K562 (cell line): ENCODE measurements around the gene ARHGEF1. TPM values are rescaled to one million over a fixed set of nuclear protein-coding genes. Genes with fewer than 3 reads are reported as not detected.

ENCODE experiments used
- CCNT2 ChIP-seq: IDR thresholded peaks from 2 replicates; pipeline ENCODE4 v1.6.1; 2011; ENCODE audit warnings: borderline replicate concordance, low read depth, mild to moderate bottlenecking, moderate library complexity, mixed read lengths, low read length; ENCODE audit not compliant: insufficient read length; ENCODE audit errors: extremely low read depth
- CSDE1 ChIP-seq, 2 experiments: fragments of 450-650 bp; IDR thresholded peaks; 2 replicates each; pipeline ENCODE4 v1.6.1; 2016; ENCODE audit warnings: mild to moderate bottlenecking in 1 of 2
- FOSL1 ChIP-seq: fragments of 200-800 bp; sonication (Bioruptor generic); conservative IDR thresholded peaks from 2 replicates; pipeline ENCODE4 v1.6.1; 2016; ENCODE audit warnings: missing genetic modification characterization, missing compliant biosample characterization
- HNRNPH1 ChIP-seq: fragments of 200-400 bp; formaldehyde crosslinking; optimal IDR thresholded peaks from 2 replicates; pipeline ENCODE3; 2017; ENCODE audit warnings: low read depth, mild to moderate bottlenecking, low read length, moderate library complexity
- KHSRP ChIP-seq: fragments of 450-650 bp; IDR thresholded peaks from 2 replicates; pipeline ENCODE4 v1.6.1; 2017
- NBN ChIP-seq: fragments of 450-650 bp; IDR thresholded peaks from 2 replicates; pipeline ENCODE4 v1.6.1; 2016; ENCODE audit warnings: low read depth, mild to moderate bottlenecking
- NEUROD1 ChIP-seq: fragments of 150-350 bp; IDR thresholded peaks from 2 replicates; pipeline ENCODE4 v1.6.1; 2014; ENCODE audit warnings: borderline replicate concordance, low read length, low read depth; ENCODE audit not compliant: partially characterized antibody
- NR2C1 ChIP-seq, 2 experiments: fragments of 450-650 bp; IDR thresholded peaks; 2 replicates each; pipeline ENCODE4 v1.6.1; 2017; ENCODE audit warnings: mild to moderate bottlenecking in 2 of 2, antibody characterized with exemption in 1 of 2, inconsistent platforms in 1 of 2, missing compliant biosample characterization in 1 of 2, missing genetic modification characterization in 1 of 2
- NRF1 ChIP-seq, 2 experiments: fragments of 450-650 bp; IDR thresholded peaks in 1 of 2; conservative IDR thresholded peaks in 1 of 2; 2 replicates each; pipeline ENCODE4 v1.6.1; 2014; ENCODE audit warnings: mild to moderate bottlenecking in 2 of 2
- SMAD3 ChIP-seq: fragments of 450-650 bp; formaldehyde crosslinking; conservative IDR thresholded peaks from 2 replicates; pipeline ENCODE4 v1.4.0; 2020; ENCODE audit warnings: mild to moderate bottlenecking
- SMARCC2 ChIP-seq: fragments of 450-650 bp; IDR thresholded peaks from 2 replicates; pipeline ENCODE4 v1.6.1; 2017; ENCODE audit warnings: antibody characterized with exemption, moderate library complexity, mild to moderate bottlenecking, low read depth
- SNIP1 ChIP-seq: fragments of 450-650 bp; IDR thresholded peaks from 2 replicates; pipeline ENCODE4 v1.7.1; 2017; ENCODE audit warnings: low read depth, mild to moderate bottlenecking
- SPI1 ChIP-seq: IDR thresholded peaks from 2 replicates; pipeline ENCODE4 v1.6.1; 2011; ENCODE audit warnings: low read depth, low read length, control low read depth, borderline replicate concordance
- SREBF2 ChIP-seq: sonication (generic); formaldehyde crosslinking; IDR thresholded peaks from 2 replicates; pipeline ENCODE4 v1.4.0; 2020; ENCODE audit warnings: mild to moderate bottlenecking, missing genetic modification reagents
- TCF7L2 ChIP-seq: fragments of 150-350 bp; IDR thresholded peaks from 2 replicates; pipeline ENCODE4 v1.6.1; 2016; ENCODE audit warnings: low read depth, mild to moderate bottlenecking, low read length, moderate library complexity
- U2AF1 ChIP-seq: fragments of 200-400 bp; formaldehyde crosslinking; optimal IDR thresholded peaks from 2 replicates; pipeline ENCODE3; 2017; ENCODE audit warnings: mild to moderate bottlenecking, low read depth, low read length, moderate library complexity
- ZBTB7A ChIP-seq: IDR thresholded peaks from 2 replicates; pipeline ENCODE4 v1.6.1; 2011; ENCODE audit warnings: low read depth, mild to moderate bottlenecking, low read length, moderate library complexity, borderline replicate concordance; ENCODE audit not compliant: control insufficient read depth
- ZEB2 ChIP-seq: fragments of 450-650 bp; IDR thresholded peaks from 2 replicates; pipeline ENCODE4 v1.6.1; 2016
- ZNF253 ChIP-seq: fragments of 250-450 bp; sonication (Bioruptor Pico); conservative IDR thresholded peaks from 2 replicates; pipeline ENCODE4 v1.6.1; 2021; ENCODE audit warnings: mild to moderate bottlenecking
- ZNF518B ChIP-seq: fragments of 250-450 bp; sonication (Bioruptor Pico); IDR thresholded peaks from 2 replicates; pipeline ENCODE4 v1.5.0; 2021; ENCODE audit warnings: mild to moderate bottlenecking, moderate library complexity
- ZNF639 ChIP-seq, 2 experiments: fragments of 200-800 bp in 1 of 2; sonication (Bioruptor generic) in 1 of 2; sonication (generic) in 1 of 2; formaldehyde crosslinking in 1 of 2; IDR thresholded peaks in 1 of 2; conservative IDR thresholded peaks in 1 of 2; 2 replicates each; pipeline versions ENCODE4 v1.5.0 to v1.6.1; 2016 to 2020; ENCODE audit warnings: missing compliant biosample characterization in 1 of 2, missing genetic modification characterization in 1 of 2, missing genetic modification reagents in 1 of 2
- ZNF79 ChIP-seq: fragments of 250-450 bp; sonication (Bioruptor Pico); IDR thresholded peaks from 2 replicates; pipeline ENCODE4 v1.4.0; 2020; ENCODE audit warnings: low read depth, mild to moderate bottlenecking, moderate library complexity
- polyA plus RNA-seq, 8 experiments: library from polyadenylated mRNA; depleted of rRNA in 4 of 8; stranded (reverse) in 5 of 8; unstranded in 3 of 8; fragments of >200 nt; fragmentation: Nextera tagmentation in 2 of 8; fragmentation: Illumina TruSeq in 1 of 8; extraction: Ambion mirVana in 2 of 8; extraction: Trizol in 1 of 8; gene quantifications; 2 replicates each; pipeline versions ENCODE4 v1.2.1 to v1.2.3, GENCODE V29; 2011 to 2014; ENCODE audit warnings: inconsistent platforms in 1 of 8, missing spikeins in 1 of 8
- total RNA-seq, 7 experiments: library from RNA; depleted of rRNA in 6 of 7; stranded (reverse); fragments of >200 nt in 6 of 7; fragmentation: Illumina TruSeq in 2 of 7; extraction: Trizol in 2 of 7; gene quantifications; 2 replicates each; pipeline versions ENCODE4 v1.2.1 to v1.2.3, GENCODE V29; 2011 to 2021; ENCODE audit warnings: low replicate concordance in 1 of 7

The ARHGEF1 gene
- total and polyA plus RNA-seq, 9 of the 15 experiments (the other 6 are each of a cell fraction or from before 2014, with no cell fraction given): 1.9 to 149 (median 29.8) TPM

- TF ChIP-seq ZNF518B (CRISPR knock-in tag) (no peak), NR2C1 (IDR thresholded peaks at IDR 0.05) (no peak), NR2C1 (tag; IDR thresholded peaks at IDR 0.05) (no peak), CCNT2 (no peak), ZEB2 (0 out of 2 replicates have a peak, but pooled peaks have one; percentile 44), SMARCC2 (no peak), CSDE1 (IDR thresholded peaks at IDR 0.05) (peak in 1 of 2 experiments; percentile 57; a peak in 1 of 4 replicates), U2AF1 (no peak), ZNF79 (CRISPR knock-in tag) (no peak), NEUROD1 (no peak), HNRNPH1 (no peak), ZNF639 (CRISPR knock-in tag; conservative IDR thresholded peaks at IDR 0.05 in 1 of 2, IDR thresholded peaks at IDR 0.05 in 1 of 2) (no peak), KHSRP (no peak), NBN (peak; percentile 80), ZBTB7A (no peak), SNIP1 (no peak; the same call in 1 of the 2 replicates), ZNF253 (no peak), SREBF2 (CRISPR knock-in tag) (no peak), NRF1 (conservative IDR thresholded peaks at IDR 0.05 in 1 of 2, IDR thresholded peaks at IDR 0.05 in 1 of 2) (peak; percentile 31 to 54; a peak in 1 of 4 replicates), FOSL1 (no peak), SMAD3 (CRISPR knock-in tag) (no peak), SPI1 (peak; percentile 92), TCF7L2 (no peak)
Observed at GRCh38 chr19:41928754-41929535, 46.0 kb downstream of the ARHGEF1 start (continued).
